EL (cell line): ENCODE data around the gene DBET.
"Not testable (repeated sequence)": the region's sequence is repeated elsewhere in the genome, so short reads cannot be mapped to it uniquely, and the experiment has no call there.

Experiments used
- DNase-seq: peaks from one replicate; pipeline ENCODE4 v3.0.0-alpha.2; 2016

DBET gene

DNA sequence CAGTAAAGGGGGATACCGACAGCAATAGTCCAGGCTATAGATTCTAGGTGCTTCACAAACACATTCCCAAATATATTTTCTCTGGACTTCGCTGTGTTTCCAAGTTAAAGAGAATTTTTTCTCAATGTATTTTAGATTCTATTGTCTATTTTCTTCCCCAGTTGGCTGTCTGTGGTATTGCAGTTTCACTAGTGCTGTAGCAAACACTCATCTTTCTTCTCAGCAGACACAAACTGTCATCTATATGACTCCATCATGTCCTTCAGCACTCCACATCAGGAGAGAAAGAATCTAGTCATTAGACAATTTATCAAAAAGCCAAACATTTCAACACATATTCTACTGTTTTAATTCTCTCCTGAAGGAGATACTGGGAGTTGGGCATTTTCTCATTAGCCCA is at the start of gene DBET:
DBET (plus strand) TSS at position 161 of the 400 bp plus-strand sequence.
- not testable (repeated sequence) for DNase-seq

DNA sequence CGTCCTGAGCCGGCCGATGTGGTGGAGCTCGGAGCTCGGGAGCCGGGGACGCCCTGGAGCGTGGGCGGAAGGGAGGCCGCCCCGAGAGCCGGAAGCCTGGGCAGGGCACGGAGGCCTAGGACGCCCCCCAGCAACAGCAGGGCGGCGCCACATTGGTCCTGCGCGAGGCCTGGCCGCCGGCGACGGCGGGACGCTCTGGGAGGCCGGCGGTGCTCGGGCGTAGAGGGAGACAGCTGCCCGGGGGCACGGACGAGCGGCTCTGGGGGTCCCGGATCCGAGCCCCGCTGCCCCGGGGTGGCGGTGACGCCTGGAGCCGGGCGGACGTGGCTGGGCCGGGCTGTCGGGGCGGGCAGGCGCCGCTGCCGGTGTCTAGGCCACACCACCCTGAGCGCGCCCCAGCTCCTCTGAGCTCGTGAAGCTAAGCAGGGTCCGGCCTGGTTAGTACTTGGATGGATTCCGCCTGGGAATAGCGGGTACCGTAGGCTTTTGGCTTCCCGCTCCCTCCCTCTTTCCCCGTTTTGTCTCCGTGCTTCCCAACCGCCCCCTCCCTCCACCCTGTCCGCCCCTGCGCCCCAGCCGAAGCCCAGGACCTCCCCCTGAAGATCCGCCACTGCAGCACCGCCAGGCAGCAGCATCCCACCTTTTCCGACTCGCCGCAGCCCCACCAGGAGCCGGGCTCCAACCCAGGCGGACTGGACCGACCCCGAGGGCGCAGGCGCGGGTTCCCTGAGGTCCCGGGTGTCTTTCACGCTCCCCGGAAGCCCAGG is 49.3 kb upstream of the DBET start:
- DNase-seq: peak; percentile 28

GRCh38 chr4:190015538-190016368 is 48.5 kb upstream of the DBET start:
- DNase-seq: no peak

DNA sequence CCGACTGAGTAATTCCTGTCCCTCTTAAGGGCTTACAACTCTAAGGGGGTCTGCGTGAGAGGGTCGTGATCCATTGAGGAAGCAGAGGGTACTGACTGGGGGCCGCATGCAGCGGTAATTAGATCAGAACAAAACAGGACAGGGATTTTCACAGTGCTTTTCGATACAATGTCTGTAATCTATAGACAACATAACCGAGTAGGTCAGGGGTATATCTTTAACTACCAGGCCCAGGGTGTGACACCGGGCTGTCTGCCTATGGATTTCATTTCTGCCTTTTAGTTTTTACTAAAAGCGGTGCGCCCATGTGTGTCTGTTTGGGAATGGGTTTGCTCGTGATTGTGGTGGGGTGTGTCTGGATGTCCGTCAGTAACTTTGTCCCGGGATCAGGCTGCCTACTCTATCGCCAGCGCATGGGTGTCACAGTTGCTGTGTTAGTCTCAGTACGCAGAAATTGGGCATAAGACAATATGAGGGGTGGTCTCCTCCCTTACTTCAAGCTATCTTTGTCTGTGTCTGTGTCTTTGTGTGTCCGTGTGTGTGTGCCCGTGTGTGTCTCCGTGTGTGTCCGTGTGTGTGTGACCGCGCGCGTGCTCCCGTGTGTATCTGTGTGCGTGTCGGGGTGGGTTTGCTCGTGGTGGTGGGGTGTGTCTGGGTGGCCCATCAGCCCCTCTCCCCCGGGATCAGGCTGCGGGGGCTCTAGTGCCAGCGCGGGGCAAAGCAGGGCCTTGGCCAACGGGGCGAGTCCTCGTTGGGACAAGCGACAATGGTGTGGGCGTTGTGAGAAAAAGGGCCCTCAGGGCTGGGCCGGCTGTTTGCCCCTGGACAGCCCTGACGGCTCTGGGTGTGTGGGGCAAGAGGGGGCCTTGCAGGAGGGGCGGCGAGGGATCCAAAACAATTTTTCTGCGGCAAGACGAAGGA is 47.7 kb upstream of the DBET start:
- no peak for DNase-seq

DNA sequence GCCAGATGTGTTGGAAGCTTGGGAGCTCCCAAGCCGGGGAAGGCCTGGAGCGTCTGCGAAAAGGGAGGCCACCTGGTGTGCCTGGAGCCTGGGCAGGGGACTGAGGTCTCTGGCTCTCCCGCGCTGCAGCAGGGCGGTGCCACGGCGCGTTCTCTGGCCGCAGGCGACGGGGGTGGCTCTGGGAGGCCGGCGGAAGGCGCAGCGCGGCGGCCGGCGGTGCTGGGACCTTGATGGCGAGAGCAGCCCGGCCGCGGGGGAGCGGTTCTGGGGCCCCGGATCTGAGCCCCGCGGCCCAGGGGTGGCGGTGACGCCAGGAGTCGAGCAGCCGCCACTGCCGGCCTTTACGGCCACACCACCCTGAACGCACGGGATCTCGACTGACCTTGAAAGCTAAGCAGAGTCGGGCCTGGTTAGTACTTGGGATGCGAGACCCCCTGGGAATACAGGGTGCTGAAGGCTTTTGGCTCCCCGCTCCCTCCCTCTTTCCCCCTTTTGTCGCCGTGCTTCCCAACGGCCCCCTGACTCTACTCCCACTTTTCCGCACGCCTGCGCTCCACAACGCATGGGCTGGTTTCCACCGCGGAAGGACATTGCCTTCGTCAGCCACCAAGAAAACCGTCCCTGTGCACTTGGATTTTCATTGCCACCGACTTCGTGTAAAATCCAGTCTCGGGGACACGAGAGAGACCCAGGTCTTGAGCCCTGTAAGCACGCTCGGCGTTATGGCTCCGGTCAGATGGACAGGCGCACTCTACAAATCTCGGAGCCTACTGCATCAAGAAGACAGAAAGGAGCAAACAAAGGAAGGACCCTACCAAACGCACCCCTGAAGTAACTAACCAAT is 46.7 kb upstream of the DBET start:
- peak; percentile 0 for DNase-seq

GRCh38 chr4:190018201-190018920 is 45.9 kb upstream of the DBET start:
- DNase-seq: no peak

DNA sequence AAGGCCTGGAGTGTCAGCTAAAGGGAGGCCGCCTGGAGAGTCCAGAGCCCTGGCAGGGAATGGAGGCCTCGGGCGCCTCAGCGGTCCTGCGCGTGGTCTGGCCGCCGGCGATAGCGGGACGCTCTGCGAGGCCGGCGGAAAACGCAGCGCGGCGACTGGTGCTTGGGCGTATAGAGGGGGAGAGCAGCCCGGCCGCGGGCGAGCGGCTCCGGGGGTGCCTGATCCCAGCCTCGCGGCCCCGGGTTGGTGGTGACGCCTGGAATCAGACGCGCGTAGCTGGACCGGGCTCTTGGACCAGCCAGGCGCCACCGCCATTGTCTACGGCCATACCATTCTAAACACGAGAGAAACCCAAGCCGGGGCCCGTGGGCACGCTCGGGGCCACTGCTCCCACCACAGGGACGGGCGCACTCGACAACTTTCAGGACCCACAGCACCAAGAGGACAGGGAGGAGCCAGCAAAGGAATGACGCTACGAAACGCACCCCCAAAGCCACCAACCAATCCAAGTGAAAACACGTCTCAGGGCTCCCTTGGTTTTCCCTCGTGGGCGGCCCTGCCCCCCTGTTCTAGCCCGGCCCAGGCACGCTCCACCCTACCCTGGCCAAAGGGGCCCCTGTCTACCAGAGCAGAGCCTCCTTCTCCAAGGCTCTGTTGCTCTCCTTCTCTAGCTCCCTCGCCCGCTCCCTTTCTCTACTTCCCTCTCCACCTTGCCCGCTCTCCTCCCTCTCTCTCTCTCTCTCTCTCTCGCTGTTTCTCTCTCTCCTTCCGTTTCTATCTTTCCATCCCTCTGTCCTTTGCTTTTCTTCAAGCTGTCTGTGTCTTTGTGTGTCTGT is 45.1 kb upstream of the DBET start:
- no peak for DNase-seq

GRCh38 chr4:190019859-190020463 is 44.3 kb upstream of the DBET start:
- DNase-seq: not testable (repeated sequence)

GRCh38 chr4:190020790-190021717 is 43.2 kb upstream of the DBET start:
- DNase-seq: peak; percentile 53

DNA sequence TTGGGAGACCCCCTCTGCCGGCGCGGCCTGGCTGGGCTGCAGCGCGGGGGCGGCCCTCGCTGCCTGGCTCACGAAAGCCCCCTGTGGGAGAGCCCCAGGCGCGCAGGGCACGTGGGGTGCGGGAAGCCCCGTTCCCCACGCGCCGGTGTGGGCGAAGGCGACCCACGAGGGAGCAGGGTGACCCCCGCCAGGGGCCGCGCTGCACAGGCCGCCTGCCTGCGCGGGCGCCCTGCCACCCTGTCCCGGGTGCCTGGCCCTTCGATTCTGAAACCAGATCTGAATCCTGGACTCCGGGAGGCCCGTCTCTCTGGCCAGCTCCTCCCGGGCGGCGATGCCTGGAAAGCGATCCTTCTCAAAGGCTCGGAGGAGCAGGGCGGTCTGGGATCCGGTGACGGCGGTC is 42.3 kb upstream of the DBET start:
- not testable (repeated sequence) for DNase-seq

GRCh38 chr4:190022614-190023281 is 41.6 kb upstream of the DBET start:
- DNase-seq: not testable (repeated sequence)

DNA sequence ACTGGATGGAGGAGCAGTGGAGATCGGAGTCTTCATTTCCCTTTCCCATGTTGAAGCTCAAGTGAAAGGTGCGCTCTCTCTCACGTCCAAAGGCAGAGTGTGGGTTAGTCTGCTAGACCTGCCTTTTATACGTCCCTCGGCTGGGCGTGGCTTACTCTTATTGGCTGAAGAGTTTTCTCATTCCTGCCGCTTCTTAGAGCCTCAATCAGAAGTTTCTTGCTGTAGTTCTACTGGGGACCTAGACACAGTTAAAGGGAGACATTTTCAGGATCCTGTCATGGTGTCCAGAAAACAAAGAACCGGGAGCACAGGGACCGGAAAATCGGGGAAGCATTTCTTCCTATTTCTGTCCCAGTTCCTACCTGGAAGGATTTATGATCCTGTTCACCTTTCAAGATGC is 37.1 kb upstream of the DBET start, which contains the start of gene FRG2:
FRG2 (minus strand) TSS at position 101 of the 400 bp plus-strand sequence; CDS start at position 49, 52 bp downstream.
- DNase-seq: not testable (repeated sequence)

DNA sequence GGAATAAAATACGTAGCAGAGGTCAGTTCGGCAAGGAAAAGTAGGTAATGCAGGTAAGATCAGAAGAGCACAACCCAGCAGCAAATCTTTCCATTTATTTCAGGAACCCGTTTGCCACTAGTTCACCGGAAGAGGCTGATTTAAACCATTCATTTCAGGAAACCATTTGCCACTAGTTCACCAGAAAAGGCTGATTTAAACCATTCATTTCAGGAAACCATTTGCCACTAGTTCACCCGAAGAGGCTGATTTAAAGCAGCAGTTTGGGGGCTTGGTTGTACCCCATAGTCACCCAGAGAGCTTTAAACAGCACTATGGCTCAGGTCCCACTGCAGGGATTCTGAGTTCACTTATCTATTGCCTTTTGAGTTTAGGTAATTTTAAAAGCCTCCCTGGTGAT is 33.0 kb upstream of the DBET start:
- DNase-seq: not testable (repeated sequence)

GRCh38 chr4:190037704-190038388 is 26.5 kb upstream of the DBET start:
- DNase-seq: not testable (repeated sequence)

DNA sequence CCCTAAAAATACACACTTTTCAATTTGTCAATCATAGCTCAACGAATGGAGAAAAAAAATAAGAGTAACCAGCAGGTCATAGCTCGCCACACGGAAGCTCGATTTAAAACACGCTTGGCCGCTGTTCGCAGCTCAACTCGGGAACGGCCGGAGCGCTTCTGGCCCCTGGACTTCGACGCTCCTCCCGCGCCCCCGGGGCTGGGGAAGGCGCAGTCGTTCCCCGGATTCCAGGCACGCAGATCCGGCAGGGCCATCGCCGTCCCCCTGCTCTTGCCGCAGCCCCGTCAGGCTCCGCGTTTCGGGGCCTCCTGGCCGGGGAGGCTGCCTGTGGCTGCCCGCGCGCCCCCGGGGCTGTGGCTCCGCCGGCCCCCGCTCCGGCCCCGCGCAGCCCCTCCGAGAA is 23.4 kb upstream of the DBET start:
- not testable (repeated sequence) for DNase-seq

DNA sequence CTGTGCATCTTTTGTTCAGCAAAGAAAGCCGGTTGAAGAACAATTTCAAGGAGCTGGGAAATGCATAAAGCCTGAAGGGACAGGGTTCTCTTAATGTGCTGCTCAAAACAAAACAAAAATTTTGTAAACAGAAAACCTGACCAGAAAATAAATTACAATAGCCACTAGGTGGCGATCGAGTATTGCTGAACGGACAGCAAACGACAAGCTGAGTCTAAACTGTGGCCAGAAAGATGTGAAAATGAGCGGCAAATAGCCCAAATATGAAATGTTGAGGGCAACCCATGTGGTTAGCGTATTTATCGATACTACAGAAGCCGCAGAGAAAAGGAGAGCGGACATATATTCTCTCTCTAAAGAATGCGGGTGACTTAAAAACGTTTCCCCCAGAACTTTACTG is 16.7 kb upstream of the DBET start:
- not testable (repeated sequence) for DNase-seq
